Measurements from ENCODE around the gene DOCK9. TPM values are rescaled to one million over a fixed set of nuclear protein-coding genes. Genes with fewer than 3 reads are reported as not detected.

The DOCK9 gene
- total and polyA plus RNA-seq, 9 of the 15 experiments (the other 6 are each of a cell fraction or from before 2014, with no cell fraction given): 3.5 to 25.3 (median 16.7) TPM

DNA sequence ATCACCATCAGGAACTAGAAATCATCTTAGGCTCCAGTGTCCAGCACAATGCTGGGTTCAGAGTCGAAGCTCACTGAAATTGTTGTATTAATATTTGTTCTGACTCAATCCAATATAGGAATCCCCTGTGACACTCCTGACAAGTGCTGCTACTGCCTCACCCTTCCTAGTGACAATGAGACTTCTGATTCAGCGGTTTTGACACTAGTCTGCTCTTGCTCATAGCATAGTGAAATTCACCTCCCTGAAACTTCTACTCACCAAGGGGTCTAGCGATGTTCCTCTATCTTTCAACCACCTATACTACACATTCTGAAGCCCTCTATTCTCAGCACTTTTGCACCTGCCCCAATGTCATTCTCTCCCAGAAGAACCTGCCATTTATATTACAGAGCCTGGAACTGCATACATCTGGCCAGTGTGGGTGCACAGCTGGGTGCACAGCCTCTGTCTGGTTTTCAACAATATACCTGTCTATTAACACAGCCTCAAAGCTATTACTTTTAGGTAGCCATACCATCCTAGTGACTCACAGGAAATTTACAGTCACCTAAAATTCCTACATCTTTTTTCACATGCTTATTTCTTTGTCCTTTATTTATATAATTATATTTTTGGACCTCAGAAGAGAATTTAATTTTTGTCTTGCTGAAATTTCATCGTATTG lies 88.3 kb downstream of the DOCK9 start (continued):
- TF ChIP-seq, protein P1, sequence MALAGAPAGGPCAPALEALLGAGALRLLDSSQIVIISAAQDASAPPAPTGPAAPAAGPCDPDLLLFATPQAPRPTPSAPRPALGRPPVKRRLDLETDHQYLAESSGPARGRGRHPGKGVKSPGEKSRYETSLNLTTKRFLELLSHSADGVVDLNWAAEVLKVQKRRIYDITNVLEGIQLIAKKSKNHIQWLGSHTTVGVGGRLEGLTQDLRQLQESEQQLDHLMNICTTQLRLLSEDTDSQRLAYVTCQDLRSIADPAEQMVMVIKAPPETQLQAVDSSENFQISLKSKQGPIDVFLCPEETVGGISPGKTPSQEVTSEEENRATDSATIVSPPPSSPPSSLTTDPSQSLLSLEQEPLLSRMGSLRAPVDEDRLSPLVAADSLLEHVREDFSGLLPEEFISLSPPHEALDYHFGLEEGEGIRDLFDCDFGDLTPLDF (CRISPR knock-in tag; IDR thresholded peaks at IDR 0.05): no peak
- TF ChIP-seq, protein P2, sequence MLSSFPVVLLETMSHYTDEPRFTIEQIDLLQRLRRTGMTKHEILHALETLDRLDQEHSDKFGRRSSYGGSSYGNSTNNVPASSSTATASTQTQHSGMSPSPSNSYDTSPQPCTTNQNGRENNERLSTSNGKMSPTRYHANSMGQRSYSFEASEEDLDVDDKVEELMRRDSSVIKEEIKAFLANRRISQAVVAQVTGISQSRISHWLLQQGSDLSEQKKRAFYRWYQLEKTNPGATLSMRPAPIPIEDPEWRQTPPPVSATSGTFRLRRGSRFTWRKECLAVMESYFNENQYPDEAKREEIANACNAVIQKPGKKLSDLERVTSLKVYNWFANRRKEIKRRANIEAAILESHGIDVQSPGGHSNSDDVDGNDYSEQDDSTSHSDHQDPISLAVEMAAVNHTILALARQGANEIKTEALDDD (IDR thresholded peaks at IDR 0.05): no peak
- 0 out of 2 replicates have a peak, but pooled peaks have one; percentile 11 for TF ChIP-seq C11orf30 (IDR thresholded peaks at IDR 0.05; ENCODE audit: low read depth)
- no peak for TF ChIP-seq HNRNPLL (IDR thresholded peaks at IDR 0.05; ENCODE audit: low read depth, low read length, poor library complexity, severe bottlenecking)
- no peak for TF ChIP-seq ZKSCAN1 (IDR thresholded peaks at IDR 0.05; ENCODE audit: low read depth, low read length)
- peak; percentile 54 for TF ChIP-seq ZNF316 (IDR thresholded peaks at IDR 0.05)

DNA sequence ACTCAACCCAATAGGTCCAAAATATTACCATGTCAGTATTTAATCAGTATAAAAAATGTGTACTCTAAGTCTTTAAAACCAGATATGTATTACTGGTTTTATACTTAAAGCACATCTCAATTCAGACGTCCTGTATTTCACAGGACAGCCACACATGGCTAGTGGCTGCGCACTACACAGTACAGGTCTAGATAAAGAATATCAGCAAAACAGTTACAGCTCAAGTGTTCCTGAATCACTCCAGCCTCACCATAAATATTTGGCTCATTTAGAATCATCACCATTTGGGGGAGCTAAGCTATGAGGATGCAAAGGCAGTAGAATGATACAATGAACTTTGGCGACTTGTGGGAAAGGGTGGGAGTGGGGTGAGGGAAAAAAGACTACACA lies 89.0 kb downstream of the DOCK9 start:
- no peak for ATAC-seq

More for the DNA sequence above, 89.0 kb downstream of the DOCK9 start:
- H3K9me1 ChIP-seq (ENCODE audit: control insufficient read depth, insufficient read depth, low read length): no peaks in the 10 kb centered on the region
- 45% methylated on average over 3 of the region's 3 CpGs for whole genome bisulfite sequencing (ENCODE audit: insufficient coverage, low coverage, missing lambda C conversion rate)
- intact Hi-C loops (cut with micrococcal nuclease) (no loop called here), in situ Hi-C loops (cut with MboI) (no loop called here)
- no peak overlapping the region for H3K4me2 ChIP-seq (ENCODE audit: insufficient read depth, low read length)
- H3K4me1 ChIP-seq (replicated peaks in 1 of 2; ENCODE audit: control insufficient read depth in 2 of 2, insufficient read depth in 2 of 2, low read length in 2 of 2): no peaks in the 10 kb centered on the region
- no peak overlapping the region for H3K4me3 ChIP-seq
- H3K27ac ChIP-seq (ENCODE audit: extremely low read depth, low read depth, low read length): no peak overlapping the region
- H3K36me3 ChIP-seq (ENCODE audit: control insufficient read depth, insufficient read depth, low read length): peaks cover 26% of the 10 kb centered on the region; the same call in 1 of the 3 replicates
- no peak overlapping the region for H3K9ac ChIP-seq (ENCODE audit: insufficient read depth in 1 of 2, low read depth in 2 of 2, low read length in 2 of 2)
- no TSS peak for BruUV-seq (replicated peaks)
- no peak overlapping the region for H2AFZ ChIP-seq (ENCODE audit: low read depth, low read length)
- FAIRE-seq (no peak), DNase-seq (ENCODE audit: extremely low read depth in 1 of 4, low spot score in 3 of 4) (no peak)
- no peaks in the 10 kb centered on the region for H3K79me2 ChIP-seq (ENCODE audit: control insufficient read depth, insufficient read depth, low read length)
- POLR2A ChIA-PET: no interaction called here
- no peak for TF ChIP-seq ZNF23 (CRISPR knock-in tag; IDR thresholded peaks at IDR 0.05)
- 0 out of 4 replicates have a peak, but pooled peaks of 1 of the 2 experiments have one; percentile 11 for TF ChIP-seq RAD21 (CRISPR knock-in tag; conservative IDR thresholded peaks at IDR 0.05 in 1 of 2, IDR thresholded peaks at IDR 0.05 in 1 of 2)
- no peaks in the 10 kb centered on the region for H4K20me1 ChIP-seq (replicated peaks; ENCODE audit: control insufficient read depth, insufficient read depth, low read length)
- H3K9me3 ChIP-seq (replicated peaks; ENCODE audit: control insufficient read depth, insufficient read depth, low read depth, low read length): no peaks in the 10 kb centered on the region
- CTCF ChIA-PET (ENCODE audit: low intra/inter-chr PET ratio): no interaction called here
- no peaks in the 10 kb centered on the region for H3K27me3 ChIP-seq (ENCODE audit: control insufficient read depth in 2 of 2, insufficient read depth in 2 of 2, low read length in 2 of 2)

Data from K562 (cell line).